Activated naive CD8-positive, alpha-beta T cell treated with anti-CD3 and anti-CD28 coated beads, Interleukin-2, amount 50 U/mL, for 16 hours (primary cell): ENCODE data around the gene GINS2.

Experiments
- DNase-seq: peaks from one replicate; pipeline ENCODE4 v3.0.0-alpha.2; 2020; ENCODE audit warnings: low read depth, low spot score

GINS2 gene

GRCh38 chr16:85654251-85655095 lies 34.3 kb downstream of the GINS2 start:
- DNase-seq: no peak

DNA sequence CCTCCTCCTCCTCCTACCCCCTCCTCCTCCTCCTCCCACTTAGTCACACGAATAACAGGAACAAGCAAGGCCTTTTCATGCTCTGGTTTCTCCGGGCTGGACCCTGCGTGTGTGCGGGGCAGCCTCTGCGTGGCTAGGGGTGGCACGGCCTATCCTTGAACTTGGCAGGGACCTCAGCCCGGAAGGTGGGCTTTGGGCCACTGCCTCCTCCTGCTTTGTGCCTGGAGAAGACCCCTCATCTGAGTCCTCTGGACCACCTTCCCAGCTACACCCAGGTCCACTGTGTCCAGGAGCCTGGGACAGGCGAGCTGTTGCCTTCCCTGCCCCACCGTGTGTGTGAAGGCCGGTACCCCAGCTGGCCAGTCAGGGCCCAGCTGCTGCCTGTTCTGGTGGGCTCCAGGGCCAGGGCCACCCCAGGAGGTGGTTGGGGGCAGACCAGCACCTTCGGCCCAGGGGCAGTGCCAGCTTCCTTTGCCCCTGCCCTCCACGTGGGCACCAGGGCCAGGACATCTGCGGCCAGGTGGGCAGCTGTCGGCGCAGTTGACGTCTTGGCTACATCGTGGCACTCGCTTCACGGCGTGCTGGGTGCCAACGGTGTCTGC lies 35.4 kb downstream of the GINS2 start:
- no peak for DNase-seq

DNA sequence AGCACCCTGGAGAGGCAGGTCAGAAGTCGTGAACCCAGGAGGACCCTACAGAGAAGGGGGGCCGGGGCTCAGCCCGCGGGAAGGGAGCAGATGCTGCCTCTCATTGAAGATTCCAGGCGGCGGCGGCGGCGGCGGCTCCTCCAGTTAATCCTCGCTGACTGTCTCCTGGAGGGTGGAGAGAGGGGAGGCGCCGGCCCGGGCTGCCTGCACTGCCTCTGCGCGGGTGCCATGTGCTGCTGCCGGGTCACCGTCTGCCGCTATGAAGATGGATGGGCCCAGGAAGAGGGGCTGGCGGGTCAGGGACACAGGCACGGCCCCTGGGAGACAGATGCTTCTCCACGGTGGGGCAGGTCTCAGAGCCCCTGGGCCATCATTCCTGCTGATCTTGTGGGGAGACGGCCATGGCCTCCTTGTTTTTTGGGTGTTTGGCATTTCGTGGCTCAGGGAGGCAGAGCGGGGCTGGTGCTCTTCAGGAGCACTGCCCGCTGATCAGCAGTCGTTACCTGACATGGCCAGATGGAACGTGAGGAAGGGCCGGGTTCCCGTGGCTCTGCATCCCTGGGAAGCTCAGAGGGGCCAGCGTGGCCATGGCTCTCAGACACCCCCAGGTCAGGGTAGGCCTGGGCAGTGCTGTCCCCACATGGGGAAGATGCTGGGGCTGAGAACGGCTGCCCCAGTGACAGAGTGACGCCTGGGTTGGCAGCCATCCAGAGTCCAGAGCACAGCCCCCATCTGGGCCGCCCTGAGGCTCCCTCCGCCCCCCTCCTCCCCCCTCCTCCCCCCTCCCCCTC lies 36.1 kb downstream of the GINS2 start:
- DNase-seq: no peak

DNA sequence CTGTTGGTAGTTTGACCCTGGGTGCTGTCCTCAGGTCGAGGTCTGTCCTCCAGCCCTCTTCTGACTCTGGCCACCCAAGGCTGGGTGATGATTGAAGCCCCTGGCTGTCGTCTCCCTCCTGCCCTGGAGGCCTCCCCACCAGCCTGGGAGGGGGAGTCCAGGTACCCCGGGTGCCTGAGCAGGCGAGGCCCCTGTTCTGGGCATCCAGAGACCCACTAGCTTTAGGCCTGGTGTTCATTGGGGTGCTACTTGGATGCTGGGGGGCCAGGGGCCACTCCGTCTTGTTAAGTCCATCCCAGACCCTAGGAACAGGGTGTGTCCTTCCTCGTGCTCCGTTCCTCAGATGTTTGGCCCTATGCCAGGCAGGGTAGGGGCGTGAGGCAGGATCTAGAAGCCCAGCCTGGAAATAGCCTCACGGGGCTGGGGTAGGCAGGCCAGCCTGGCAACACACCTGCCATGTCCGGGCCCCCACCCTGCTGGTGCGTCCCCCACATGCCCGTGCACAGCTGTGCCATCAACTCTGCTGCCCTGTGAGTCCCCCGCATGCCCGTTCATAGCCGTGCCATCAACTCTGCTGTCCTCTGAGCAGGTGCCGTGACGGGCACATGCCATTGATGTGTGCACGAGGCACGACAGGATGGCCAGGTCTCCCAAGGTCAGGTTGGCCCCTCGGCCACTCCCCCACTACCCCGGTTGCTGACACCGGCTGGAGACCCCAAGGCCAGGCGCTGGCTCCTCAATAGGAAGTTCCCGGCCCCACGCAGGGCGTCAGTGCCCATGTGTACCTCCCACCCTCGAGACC lies 36.9 kb downstream of the GINS2 start:
- no peak for DNase-seq

DNA sequence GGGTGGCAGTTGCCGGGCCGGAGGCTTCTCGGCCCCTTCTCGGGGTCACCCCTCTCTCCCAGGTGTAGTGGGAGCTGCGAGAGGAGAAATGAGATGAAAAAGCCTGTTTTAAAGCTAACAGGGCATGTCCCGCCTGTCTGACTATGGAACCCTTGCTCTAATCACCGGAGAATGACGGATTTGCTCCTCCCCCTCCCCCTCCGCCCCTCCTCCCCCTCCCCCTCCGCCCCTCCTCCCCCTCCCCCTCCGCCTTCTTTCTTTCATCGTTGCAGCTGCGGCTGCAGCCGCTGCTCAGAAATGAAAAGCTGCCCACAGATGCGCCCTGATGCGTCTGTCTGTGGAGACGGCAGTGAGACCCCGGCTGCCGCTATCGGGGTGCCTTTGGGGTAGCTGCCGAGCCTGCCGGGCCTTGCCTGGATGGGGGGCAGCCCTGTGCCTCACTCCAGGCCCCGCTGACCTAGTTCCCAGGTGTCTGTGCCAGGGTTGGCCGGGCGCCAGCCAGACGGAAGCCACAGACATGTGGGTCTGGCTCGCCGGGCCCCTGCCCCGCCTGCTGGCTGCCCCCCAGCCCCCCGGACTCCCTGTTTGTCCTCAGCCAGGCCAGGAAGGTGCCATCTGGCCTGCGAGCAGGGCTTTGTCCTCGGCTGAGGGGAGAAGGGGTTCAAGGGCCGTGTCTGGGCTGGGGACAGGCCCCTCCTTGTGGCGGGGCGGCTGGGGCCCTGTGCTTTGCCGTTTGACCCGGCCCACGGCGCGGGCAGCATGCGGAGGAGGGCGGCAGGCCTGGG lies 37.7 kb downstream of the GINS2 start:
- no peak for DNase-seq

DNA sequence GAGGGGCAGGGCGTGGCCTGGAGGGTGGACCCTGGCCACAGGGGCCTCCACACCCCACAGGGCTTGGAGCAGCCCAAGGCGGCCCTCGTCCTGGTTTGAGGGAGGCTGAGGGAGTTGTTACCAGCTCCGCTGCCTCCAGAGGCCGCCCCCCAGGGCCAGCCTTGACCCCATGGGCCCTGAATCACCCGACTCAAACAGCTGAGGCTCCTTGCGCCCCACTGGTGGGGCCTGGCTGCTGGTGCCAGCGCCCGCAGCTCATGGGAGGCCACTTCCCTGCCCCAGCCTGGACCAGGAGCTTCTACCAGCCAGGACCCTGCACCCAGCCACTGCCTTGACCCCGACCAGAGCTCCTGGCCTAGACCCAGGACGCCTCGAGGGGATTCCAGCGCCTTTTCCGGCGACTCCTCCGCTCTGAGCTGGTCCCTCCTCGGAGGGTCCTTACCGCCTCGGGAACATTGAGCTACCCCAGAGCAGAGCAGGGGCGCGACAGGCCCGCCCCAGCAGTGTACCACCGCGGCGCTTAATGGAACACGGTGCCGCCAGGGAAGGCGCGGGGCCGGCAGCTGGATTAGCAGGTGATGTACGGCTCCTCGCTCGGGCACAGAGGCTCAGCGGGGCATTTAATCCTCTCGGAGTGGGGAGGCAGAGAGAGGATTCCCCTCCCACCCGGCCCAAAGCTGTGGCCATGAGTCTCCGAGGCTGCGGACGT lies 38.5 kb downstream of the GINS2 start:
- no peak for DNase-seq

- no peak for DNase-seq
Observed at GRCh38 chr16:85649411-85650134, 39.2 kb downstream of the GINS2 start.

DNA sequence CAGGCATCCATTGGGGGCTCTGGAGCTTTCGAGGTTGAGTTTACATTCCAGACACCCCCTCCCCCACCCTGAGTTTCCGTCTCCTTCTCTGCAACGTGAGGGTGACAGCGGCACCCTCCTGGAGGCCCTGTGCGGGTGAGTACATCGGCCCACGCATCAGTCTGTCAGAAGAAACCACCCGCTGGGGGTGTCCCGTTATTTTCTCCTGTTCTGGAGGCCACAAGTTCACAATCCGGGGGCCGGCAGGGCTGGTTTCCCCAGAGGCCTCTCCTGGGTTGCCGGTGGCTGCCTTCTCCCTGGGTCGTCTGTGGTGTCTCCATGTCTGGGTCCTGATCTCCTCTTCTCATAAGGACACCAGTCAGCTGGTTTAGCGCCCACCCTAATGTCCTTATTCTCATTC lies 39.9 kb downstream of the GINS2 start:
- DNase-seq: no peak

DNA sequence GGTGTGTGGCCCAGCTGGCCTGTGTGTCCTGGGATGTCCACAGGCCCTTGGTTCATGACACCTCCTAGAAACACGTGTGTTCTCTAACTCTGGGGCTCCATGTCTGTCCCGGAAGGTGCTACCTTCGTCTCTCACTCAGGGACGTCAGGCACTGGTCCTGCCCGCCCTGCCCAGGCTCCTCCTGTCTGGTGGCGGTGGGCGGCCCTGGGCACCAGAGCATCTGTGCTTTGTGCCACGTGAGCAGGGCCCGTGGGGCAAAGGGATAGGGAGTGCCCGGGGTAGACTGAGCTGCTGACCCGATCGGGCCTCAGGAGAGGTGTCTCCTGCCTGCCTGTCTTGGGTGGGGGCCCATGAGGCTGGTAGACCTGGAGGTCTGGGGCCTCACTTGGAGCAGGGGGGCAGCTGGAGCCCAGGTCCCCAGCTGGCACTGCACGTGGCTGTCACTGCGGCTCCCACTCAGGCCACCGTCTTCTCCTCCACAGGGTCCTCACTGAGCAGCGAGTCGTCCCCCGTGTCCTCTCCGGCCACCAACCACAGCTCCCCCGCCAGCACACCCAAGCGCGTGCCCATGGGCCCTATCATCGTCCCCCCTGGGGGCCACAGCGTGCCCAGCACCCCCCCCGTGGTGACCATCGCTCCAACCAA lies 40.6 kb downstream of the GINS2 start:
- DNase-seq: no peak

DNA sequence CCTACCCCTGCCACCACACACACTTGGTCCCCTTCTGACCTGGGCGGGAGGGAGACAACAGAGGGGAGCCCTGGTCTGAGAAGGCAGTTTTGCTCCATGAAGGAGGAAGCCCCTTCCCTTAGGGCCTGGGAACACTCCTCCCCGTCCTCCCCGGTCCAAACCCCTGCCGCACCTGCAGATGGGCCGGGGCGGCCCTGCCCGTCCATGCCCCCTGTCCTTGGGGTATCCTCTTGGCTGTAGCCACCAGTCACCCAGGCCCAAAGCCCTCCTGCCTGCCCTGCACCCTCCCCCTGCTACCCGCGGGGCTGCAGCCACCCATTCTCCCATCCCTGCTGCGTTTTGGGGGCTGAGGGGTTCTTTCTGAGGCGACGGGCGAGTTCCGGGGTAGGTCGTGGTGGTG lies 41.8 kb downstream of the GINS2 start:
- DNase-seq: no peak

- DNase-seq: no peak
Observed at GRCh38 chr16:85646358-85646907, 42.3 kb downstream of the GINS2 start.

DNA sequence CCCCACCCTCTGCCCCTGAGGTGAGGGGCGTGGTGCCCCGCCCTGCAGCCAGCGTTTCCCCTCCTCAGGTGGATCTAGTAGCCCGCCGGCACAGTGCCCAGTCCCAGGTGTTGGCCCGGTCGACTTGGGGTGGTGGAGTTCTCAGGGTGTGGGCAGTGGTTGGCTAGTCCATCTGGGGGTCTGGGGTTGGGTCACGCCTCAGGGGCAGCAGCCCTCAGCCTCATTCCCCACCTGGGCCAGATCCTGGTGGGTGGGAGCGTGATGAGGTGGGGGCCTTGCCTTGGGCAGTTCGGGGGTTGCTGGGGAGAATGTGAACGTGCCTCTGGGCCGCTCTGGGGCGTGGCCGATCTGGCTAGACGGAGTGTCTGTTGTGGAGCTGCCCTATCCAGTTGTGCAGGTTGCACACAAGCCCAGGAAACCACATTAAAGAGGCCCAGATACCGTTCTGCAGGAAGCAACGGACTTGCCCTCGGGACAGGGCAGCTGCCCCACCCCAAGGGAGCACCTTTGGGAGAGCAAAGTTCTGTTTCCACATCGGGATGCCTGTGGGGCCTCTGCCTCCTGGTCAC lies 43.6 kb downstream of the GINS2 start:
- no peak for DNase-seq

DNA sequence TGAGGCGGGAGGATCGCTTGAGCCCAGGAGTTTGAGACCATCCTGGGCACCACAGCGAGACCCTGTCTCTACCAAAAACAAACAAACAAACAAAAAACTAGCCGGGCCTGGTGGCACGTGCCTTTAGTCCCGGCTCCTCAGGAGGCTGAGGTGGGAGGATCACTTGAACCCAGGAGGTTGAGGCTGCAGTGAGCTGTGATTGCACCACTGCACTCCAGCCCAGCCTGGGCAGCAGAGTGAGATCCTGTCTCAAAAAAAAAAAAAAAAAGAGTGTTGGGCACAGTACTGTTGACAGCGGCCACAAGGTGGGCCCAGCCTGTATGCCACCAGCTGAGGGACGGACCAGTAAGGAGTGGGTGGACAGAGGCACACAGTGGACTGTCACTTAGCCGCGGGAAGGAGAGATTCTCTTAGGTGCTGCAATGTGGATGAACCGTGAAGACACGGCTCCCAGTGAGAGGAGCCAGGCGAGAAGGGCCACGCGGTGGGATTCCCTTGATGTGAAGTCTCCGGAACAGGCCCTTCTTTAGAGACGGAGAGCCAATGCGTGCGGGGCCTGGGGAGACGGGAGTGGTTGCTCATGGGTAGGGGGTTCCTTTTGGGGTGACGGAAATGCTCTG lies 44.6 kb downstream of the GINS2 start:
- no peak for DNase-seq

DNA sequence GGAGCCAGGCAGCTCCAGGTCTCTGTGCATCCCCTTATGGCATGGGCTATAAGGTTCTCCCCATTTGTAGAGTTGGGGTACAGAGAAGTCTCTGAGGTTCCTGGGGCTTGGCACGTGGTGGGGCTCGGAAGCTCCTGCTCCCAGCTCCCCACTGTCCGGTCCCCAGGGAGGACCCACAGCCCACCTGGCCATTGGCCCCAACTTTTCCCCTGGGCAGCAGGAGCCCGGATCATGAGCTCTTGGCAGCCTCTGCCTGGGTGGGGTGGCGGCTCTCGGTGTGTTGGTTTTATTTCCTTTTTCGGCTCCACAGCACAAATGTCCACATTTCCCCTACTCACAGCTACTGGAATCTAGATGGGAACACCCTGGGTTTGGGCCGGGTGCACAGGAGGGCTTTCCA lies 45.1 kb downstream of the GINS2 start:
- no peak for DNase-seq

GRCh38 chr16:85642762-85643358 lies 45.9 kb downstream of the GINS2 start:
- no peak for DNase-seq

- no peak for DNase-seq
Observed at GRCh38 chr16:85641776-85642176, 47.0 kb downstream of the GINS2 start.

GRCh38 chr16:85641305-85641704 lies 47.4 kb downstream of the GINS2 start:
- no peak for DNase-seq

DNA sequence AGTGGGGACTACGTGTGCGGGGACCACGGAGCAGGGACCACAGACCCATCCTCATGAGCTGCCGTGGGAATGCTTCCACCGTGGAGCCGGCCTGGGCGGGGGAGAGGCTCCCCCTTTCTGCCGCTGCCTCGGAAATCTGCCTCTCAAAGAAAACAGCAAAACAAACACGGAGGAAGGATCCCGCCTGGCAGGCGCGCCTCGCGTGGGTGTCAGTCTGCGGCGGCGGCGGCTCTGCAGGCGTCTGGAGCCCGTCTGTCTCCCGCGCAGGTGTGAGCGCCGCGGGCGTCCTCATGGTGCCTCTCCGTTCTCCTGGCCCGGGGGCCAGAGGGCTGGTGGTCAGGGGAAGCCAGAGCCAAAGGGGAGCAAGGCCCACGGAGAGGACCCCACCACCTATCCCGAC lies 48.2 kb downstream of the GINS2 start:
- DNase-seq: no peak
